Mucosa of gallbladder (tissue), 1 donor: Measurements from ENCODE around the gene ACOT13. TPM values are rescaled to one million over a fixed set of nuclear protein-coding genes. Genes with fewer than 3 reads are reported as not detected.
"Not testable (repeated sequence)": the region's sequence is repeated elsewhere in the genome, so short reads cannot be mapped to it uniquely, and the experiment has no call there.

ENCODE experiments used
- DNase-seq: peaks from one replicate; pipeline ENCODE4 v3.0.0-alpha.2; 2020; ENCODE audit warnings: low spot score
- total RNA-seq: library from RNA; stranded (reverse); gene quantifications from one replicate; pipeline ENCODE4 v1.2.1, GENCODE V29; 2021
- donor health status: DM: no; HTN: no; CAD: no.

Gene ACOT13
- total RNA-seq, 1 donor from 2014 or later = 29.0 TPM

- not testable (repeated sequence) for DNase-seq
Measured at GRCh38 chr6:24730653-24731052, 63.8 kb downstream of the ACOT13 start.

DNA sequence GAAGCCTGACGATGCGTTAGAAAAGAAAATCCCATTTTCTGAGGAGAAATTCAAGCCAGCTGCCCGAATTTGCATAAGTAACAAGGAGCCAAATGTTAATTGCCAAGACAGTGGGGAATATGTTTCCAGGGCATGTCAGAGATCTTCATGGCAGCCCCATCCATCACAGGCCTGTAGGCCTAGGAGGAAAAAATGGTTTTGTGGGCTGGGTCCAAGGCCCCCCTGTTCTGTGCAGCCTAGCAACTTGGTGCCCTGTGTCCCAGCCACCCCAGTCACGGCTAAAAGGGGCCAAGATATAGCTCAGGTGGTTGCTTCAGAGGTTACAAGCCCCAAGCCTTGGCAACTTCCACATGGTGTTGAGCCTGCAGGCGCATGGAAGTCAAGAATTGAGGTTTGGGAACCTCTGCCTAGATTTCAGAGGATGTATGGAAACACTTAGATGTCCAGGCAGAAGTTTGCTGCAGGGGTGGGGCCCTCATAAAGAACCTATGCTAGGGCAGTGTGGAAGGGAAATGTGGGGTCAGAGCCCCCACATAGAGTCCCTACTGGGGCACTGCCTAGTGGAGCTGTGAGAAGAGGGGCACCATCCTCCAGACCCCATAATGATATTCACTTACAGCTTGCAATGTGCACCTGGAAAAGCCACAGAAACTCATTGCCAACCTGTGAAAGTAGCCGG, 64.7 kb downstream of the ACOT13 start:
- not testable (repeated sequence) for DNase-seq

DNA sequence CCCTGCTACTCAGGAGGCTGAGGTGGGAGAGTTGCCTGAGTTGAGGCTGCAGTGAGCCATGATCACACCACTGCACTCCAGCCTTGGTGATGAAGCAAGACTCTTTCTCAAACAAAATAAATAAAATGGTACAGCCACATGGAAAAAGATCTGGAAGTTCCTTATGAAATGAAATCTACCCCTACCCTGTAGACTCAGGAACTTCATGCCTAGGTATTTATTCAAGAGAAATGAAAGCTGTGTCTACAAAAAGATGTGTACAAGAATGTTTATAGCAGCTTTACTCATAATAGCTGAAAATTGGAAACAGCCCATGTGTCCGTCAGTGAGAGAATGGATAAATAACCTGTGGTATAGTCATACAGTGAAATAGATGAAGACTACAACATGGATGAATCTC, 67.3 kb downstream of the ACOT13 start:
- no peak for DNase-seq

GRCh38 chr6:24734710-24735109, 67.8 kb downstream of the ACOT13 start:
- not testable (repeated sequence) for DNase-seq

GRCh38 chr6:24738741-24739140, 71.9 kb downstream of the ACOT13 start:
- DNase-seq = no peak

DNA sequence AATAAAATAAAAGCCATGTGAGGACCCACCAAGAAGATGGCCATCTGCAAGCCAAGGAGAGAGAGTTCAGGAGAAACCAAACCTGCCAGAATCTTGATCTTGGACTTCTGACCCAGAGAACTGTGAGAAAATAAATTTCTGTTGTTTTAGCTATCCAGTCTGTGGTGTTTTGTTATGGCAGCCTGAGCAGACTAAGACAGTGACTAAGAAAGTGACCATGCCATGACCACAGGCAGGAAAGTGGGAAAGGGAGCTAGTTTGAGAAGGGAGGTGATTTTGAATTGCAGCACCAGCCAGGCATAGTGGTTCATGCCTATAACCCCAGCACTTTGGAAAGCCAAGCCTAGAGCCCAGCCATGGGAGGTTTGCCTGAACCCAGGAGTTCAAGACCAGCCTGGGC, 74.0 kb downstream of the ACOT13 start:
- DNase-seq = no peak

- no peak for DNase-seq
Measured at GRCh38 chr6:24742216-24742738, 75.4 kb downstream of the ACOT13 start.

DNA sequence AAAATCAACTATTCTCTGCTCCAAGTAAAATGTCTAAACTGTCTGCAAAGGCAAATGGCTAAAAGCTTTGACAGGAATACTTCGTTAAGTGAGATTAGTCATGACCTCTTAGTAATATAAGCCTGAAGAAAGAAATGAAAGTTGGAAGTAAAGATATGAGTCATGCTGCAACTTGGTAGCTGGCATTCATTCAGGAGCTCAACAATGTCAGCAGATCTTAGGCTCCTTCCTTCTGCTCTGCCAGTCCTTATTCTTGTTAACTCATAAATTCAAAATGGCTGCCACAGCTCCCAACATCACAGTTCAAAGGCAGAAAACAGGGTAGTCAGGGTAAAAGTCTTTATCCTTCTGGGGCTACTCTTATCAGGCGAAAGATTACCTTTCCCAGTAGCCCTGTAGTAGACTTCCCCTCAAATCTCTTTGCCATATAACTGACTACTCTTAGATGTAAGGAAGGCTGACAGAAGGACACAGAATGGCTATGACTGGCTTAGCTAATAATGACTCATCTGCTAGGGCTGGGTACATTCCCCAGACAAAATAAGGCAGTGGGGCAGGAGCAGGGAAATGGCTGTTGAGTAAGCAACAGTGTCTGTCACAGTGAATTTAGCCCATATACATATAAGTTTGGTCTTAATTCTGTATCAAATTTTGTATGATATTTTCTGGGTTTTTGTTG, 76.5 kb downstream of the ACOT13 start:
- DNase-seq = peak; percentile 39

DNA sequence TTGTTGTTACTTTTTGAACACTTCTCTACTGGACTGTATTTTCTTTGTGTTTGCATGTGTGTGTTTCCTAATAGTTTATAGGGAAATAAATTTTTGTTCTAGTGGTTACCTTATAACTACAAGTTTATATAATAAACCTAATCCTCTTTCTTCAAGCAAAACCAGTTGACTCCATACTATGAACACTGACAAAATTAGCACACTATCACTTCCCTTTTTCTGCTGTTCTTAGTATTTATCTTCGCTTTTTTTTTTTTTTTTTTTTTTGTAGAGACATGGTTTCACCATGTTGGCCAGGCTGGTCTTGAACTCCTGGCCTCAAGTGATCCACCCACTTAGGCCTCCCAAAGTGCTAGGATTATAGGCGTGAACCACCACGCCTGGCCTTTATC, 77.1 kb downstream of the ACOT13 start:
- DNase-seq = no peak

DNA sequence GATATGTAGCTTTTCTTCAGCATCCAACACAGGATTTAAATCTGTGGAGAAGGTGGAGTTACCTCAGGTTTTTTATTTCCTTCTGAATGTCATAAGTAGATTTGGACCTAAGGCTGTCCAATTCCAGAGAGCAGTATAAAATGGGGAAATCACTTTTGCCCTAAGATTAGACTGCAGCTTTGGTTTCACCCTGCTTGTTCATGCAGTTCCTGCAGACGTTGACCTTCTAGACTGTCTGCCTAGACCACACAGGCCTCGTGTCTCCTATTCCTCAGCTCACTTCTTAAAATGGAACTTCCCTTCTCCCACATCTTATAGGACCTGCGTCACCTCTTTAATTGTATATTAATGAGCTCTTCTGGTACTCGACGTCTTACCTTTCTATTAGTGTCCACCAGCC, 78.0 kb downstream of the ACOT13 start:
- no peak for DNase-seq

GRCh38 chr6:24749297-24749696, 82.4 kb downstream of the ACOT13 start:
- no peak for DNase-seq

DNA sequence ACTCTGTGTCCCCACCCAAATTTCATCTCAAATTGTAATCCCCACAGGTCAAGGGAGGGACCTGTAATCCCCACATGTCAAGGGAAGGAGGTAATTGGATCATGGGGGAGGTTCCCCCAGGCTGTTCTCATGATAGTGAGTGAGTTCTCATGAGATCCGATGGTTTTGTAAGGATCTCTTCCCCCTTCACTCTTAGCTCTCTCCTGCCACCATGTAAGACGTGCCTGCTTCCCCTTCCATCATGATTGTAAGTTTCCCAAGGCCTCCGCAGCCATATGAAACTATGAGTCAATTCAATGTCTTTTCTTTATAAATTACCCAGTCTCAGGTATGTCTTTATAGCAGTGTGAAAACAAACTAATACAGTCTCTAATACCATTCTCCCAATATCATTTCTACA, 84.0 kb downstream of the ACOT13 start:
- not testable (repeated sequence) for DNase-seq

DNA sequence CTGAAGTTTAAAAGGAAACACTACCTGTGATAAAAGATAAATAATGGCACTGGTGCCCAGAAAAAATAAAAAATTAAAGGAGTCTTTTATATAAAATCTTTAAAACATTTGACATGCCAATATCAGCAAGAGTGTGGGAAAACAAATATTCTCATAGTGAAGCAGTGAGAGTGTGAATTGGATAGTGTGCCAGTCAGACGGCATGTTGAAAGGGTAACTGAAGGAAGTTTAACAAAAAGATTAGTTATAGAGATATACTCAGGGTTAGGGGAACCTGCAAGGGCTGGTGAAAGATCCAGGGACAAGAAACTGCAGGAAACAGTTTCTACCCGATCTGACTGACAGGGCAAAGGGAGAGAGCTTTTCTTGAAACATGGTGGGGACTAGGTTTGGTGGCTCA, 85.6 kb downstream of the ACOT13 start:
- DNase-seq = no peak

- DNase-seq = no peak
Measured at GRCh38 chr6:24752917-24753492, 86.1 kb downstream of the ACOT13 start.

DNA sequence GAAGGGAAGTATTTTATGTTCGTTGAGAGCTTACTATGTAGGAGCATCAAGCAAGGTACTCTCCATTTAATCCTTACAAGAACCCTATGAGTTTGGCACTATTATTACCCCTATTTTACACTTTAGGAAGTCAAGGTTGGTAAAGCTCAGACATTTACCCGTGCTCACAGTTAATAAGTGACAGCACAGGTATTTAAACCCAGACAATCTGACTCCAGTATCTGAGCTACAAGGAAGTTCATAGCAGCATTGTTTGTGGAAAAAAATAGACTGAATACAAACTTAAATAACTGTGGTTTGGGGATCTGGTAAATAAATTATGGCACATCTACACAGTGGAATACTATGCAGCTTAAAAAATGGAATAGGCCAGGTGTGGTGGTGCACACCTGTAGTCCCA, 86.7 kb downstream of the ACOT13 start:
- no peak for DNase-seq

DNA sequence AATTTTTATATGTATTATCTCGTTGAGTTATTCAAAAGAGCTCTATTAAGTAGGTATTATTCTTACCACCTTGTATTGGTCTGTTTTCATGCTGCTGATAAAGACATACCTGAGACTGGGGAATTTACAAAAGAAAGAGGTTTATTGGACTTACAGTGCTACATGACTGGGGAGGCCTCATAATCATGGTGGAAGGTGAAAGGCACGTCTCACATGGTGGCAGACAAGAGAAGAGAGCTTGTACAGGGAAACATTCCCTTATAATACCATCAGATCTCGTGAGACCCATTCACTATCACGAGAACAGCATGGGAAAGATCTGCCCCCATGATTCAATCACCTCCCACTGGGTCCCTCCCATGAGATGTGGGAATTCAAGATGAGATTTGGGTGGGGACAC, 87.5 kb downstream of the ACOT13 start:
- DNase-seq = not testable (repeated sequence)

Other genes with a start within 250 kb of the ACOT13 start
- 2.3 TPM for gene GPLD1, start 177.5 kb upstream of the ACOT13 start, total RNA-seq
- gene ALDH5A1, start 172.1 kb upstream of the ACOT13 start, total RNA-seq = 20.7 TPM
- 1.3 TPM for gene KIAA0319, start 20.9 kb upstream of the ACOT13 start, total RNA-seq
- gene TDP2, start 178 bp upstream of the ACOT13 start, total RNA-seq = 75.7 TPM
- gene C6orf62, start 52.1 kb downstream of the ACOT13 start, total RNA-seq = 113 TPM
- gene GMNN, start 107.9 kb downstream of the ACOT13 start, total RNA-seq = 10.8 TPM
- not detected for gene ARMH2, start 131.8 kb downstream of the ACOT13 start, total RNA-seq